Peyer's patch (tissue), 4 donors: ENCODE results near the gene CDC34. TPM values are rescaled to one million over a fixed set of nuclear protein-coding genes. Genes with fewer than 3 reads are reported as not detected.

Source experiments
- DNase-seq, 3 donors: peaks; one replicate each; pipeline ENCODE4 v3.0.0-alpha.2; 2017 to 2019
- H3K27ac ChIP-seq, 4 donors: fragments of 200-600 bp; sonication (generic); one replicate each; pipeline ENCODE4 v1.5.1; 2016 to 2019
- H3K27me3 ChIP-seq, 2 donors: fragments of 200-600 bp; sonication (generic); one replicate each; pipeline ENCODE4 v1.5.1; 2019
- H3K36me3 ChIP-seq, 3 donors: fragments of 200-600 bp; sonication (generic); one replicate each; pipeline ENCODE4 v1.5.1; 2016 to 2019
- H3K4me1 ChIP-seq, 4 donors: fragments of 200-600 bp; sonication (generic); one replicate each; pipeline ENCODE4 v1.5.1; 2016 to 2019
- H3K4me3 ChIP-seq, 4 donors: fragments of 200-600 bp; sonication (generic); 1 replicate in 3 of 4; 2 replicates in 1 of 4; pipeline ENCODE4 v1.5.1; 2016 to 2019; ENCODE audit warnings: mild to moderate bottlenecking in 1 of 4
- H3K9me3 ChIP-seq, 4 donors: fragments of 200-600 bp; sonication (generic); one replicate each; pipeline ENCODE4 v1.5.1; 2016 to 2019; ENCODE audit warnings: mild to moderate bottlenecking in 1 of 4
- CTCF ChIP-seq, 6 experiments: fragments of 450-650 bp in 4 of 6; fragments of 200-600 bp in 2 of 6; sonication (generic) in 1 of 6; IDR thresholded peaks; one replicate each; pipeline ENCODE4 v1.5.1; 2017 to 2019; ENCODE audit warnings: antibody characterized with exemption in 6 of 6, mild to moderate bottlenecking in 3 of 6, moderate library complexity in 1 of 6
- POLR2A ChIP-seq, 2 donors: fragments of 450-650 bp; IDR thresholded peaks; one replicate each; pipeline ENCODE4 v1.5.1; 2017; ENCODE audit warnings: antibody characterized with exemption in 2 of 2, mild to moderate bottlenecking in 2 of 2, moderate library complexity in 2 of 2
- total RNA-seq, 4 donors: library from RNA; depleted of rRNA; stranded (reverse); fragments of >200 nt; gene quantifications; one replicate each; pipeline ENCODE4 v1.1.0, GENCODE V29; 2016

CDC34 gene
- total RNA-seq, 4 donors from 2014 or later: 65.6 to 91.1 (median 75.2) TPM

DNA sequence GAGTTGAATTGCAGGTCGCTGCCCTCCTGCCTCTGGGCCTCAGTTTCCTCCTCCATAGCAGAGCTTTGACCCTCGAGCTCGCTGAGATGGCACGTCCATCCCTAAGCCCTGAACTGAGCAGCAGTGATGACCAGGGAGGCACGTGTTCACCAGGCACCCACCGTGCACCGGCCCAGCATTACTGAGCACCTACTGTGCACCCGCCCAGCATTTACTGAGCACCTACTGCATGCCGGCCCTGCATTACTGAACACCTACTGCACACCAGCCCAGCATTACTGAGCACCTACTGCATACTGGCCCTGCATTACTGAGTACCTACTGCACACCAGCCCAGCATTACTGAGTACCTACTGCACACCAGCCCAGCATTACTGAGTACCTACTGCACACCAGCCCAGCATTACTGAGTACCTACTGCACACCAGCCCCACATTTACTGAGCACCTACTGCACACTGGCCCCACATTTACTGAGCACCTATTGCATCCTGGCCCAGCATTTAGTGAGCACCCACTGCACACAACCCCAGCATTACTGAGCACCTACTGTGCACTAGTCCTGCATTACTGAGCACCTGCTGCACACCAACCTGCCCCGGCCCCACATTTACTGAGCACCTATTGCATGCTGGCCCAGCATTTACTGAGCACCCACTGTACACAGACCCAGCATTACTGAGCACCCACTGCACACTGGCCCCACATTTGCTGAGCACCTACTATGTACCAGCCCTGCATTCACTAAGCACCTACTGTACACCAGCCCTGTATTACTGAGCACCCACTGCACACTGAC, 18.0 kb upstream of the CDC34 start:
- Histone ChIP-seq H3K4me3 (no peak overlapping the region), H3K27me3 (no peaks in the 10 kb centered on the region), H3K4me1 (peaks cover 0 to 24% (median 9%) of the 10 kb centered on the region in 4 donors), H3K9me3 (no peaks in the 10 kb centered on the region), H3K36me3 (peaks cover 0 to 6% (median 0%) of the 10 kb centered on the region in 3 donors), H3K27ac (no peak overlapping the region)
- no peak for DNase-seq
- TF ChIP-seq POLR2A (IDR thresholded peaks at IDR 0.05) (no peak), CTCF (IDR thresholded peaks at IDR 0.05) (no peak)

DNA sequence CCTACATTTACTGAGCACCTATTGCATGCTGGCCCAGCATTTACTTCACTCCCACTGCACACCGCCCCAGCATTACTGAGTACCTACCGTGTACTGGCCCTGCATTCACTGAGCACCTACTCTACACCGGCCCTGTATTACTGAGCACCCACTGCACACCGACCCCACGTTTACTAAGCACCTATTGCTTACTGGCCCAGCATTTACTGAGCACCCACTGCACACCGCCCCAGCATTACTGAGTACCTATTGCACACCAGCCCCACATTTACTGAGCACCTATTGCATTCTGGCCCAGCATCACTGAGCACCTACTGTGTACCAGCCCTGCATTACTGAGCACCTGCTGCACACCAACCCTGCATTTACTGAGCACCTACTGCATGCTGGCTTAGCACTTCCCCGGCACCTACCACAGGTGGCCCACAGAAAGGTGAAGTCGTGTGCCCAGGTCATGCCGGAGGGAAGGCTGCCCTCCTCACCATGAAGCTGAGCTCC, 17.3 kb upstream of the CDC34 start:
- DNase-seq: no peak
- no peak for TF ChIP-seq CTCF (IDR thresholded peaks at IDR 0.05)
- no peak for TF ChIP-seq POLR2A (IDR thresholded peaks at IDR 0.05)
- Histone ChIP-seq H3K9me3 (no peaks in the 10 kb centered on the region), H3K36me3 (peaks cover 0 to 6% (median 0%) of the 10 kb centered on the region in 3 donors), H3K27ac (no peak overlapping the region), H3K4me1 (peaks cover 0 to 19% (median 8%) of the 10 kb centered on the region in 4 donors), H3K27me3 (no peaks in the 10 kb centered on the region), H3K4me3 (no peak overlapping the region)

- no peak for DNase-seq
- Histone ChIP-seq H3K27ac (no peak overlapping the region), H3K4me3 (no peak overlapping the region), H3K27me3 (no peaks in the 10 kb centered on the region), H3K9me3 (no peaks in the 10 kb centered on the region), H3K4me1 (no peaks in the 10 kb centered on the region), H3K36me3 (no peaks in the 10 kb centered on the region)
- TF ChIP-seq POLR2A (IDR thresholded peaks at IDR 0.05) (no peak), CTCF (IDR thresholded peaks at IDR 0.05) (no peak)
These were observed 13.6 kb upstream of the CDC34 start for GRCh38 chr19:517721-518597.

- Histone ChIP-seq H3K4me1 (no peaks in the 10 kb centered on the region), H3K9me3 (no peaks in the 10 kb centered on the region), H3K27me3 (no peaks in the 10 kb centered on the region), H3K4me3 (peak overlapping the region in 1 of 4 donors; percentile 13), H3K27ac (no peak overlapping the region), H3K36me3 (no peaks in the 10 kb centered on the region)
- DNase-seq: peak in 1 of 3 donors; percentile 74
- TF ChIP-seq CTCF (IDR thresholded peaks at IDR 0.05) (peak in 4 of 6 experiments; percentile 13 to 35 (median 25)), POLR2A (IDR thresholded peaks at IDR 0.05) (no peak)
These were observed 12.8 kb upstream of the CDC34 start for GRCh38 chr19:518598-519231.

DNA sequence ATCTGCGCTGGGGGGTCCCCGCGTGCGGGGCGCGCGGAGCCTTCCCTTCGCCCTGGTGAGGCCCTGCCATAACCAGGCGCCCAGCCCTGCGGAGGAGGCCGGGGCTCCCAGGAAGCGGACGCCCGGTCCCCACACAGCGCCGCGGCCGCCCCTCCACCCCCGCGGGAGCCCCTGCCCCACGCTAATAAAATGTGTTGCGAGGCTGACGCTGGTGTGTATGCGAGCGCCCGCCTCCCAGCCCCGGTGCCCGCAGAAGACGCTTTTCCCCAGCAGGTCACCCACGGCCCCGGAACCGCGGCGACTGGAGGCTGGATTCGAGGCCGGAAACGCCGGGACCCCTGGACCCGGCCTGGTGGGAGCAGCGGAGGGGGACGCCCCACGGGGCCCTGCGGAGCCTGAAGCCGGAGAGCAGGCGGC, 12.1 kb upstream of the CDC34 start:
- Histone ChIP-seq H3K27me3 (no peaks in the 10 kb centered on the region), H3K9me3 (no peaks in the 10 kb centered on the region), H3K4me1 (no peaks in the 10 kb centered on the region), H3K27ac (no peak overlapping the region), H3K4me3 (no peak overlapping the region), H3K36me3 (no peaks in the 10 kb centered on the region)
- no peak for TF ChIP-seq POLR2A (IDR thresholded peaks at IDR 0.05)
- TF ChIP-seq CTCF (IDR thresholded peaks at IDR 0.05): no peak
- DNase-seq: no peak
